T1000 (cell line): Measurements from ENCODE around the gene SSU72.
A peak's percentile ranks its signal among the peaks of the same experiment; 100 is the strongest.
"Not testable (repeated sequence)": the region's sequence is repeated elsewhere in the genome, so short reads cannot be mapped to it uniquely, and the experiment has no call there.

Source experiments
- DNase-seq: peaks from one replicate; lab custom pipeline; 2025; ENCODE audit warnings: mixed read lengths; lab: John Stamatoyannopoulos, UW

The SSU72 gene

DNA sequence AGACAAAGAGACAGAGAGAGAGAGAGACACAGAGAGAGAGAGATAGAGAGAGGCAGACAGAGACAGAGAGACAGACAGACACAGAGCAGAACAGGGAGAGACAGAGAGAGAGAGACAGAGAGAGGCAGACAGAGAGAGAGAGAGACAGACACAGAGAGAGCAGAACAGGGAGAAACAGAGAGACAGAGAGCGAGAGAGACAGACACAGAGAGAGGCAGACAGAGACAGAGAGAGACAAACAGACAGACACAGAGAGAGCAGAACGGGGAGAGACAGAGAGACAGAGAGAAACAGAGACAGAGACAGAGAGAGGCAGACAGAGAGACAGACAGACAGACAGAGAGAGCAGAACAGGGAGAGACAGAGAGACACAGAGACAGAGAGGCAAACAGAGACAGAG is 20.7 kb upstream of the SSU72 start:
- not testable (repeated sequence) for DNase-seq

DNA sequence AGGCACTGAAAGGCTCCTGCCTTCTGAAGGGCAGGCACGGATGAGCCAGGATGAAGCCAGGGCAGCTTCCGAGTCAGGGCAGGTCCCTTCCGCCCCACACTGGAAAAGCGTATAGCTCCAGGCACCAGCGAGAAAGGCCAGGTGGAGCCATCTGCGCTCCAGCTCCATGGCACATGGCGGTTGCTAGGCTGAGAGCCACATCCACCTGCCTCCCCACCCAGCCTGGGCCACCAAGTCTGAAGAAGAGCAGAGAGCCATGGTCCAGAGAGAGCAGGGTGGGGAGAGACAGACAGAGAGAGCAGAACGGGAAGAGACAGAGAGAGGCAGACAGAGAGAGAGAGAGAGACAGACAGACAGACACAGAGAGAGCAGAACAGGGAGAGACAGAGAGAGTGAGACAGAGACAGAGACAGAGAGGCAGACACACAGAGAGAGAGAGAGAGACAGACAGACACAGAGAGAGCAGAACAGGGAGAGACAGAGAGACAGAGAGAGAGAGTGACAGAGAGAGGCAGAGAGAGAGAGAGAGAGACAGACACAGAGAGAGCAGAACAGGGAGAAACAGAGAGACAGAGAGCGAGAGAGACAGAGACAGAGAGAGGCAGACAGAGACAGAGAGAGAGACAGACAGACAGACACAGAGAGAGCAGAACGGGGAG is 20.1 kb upstream of the SSU72 start:
- DNase-seq, result no peak

DNA sequence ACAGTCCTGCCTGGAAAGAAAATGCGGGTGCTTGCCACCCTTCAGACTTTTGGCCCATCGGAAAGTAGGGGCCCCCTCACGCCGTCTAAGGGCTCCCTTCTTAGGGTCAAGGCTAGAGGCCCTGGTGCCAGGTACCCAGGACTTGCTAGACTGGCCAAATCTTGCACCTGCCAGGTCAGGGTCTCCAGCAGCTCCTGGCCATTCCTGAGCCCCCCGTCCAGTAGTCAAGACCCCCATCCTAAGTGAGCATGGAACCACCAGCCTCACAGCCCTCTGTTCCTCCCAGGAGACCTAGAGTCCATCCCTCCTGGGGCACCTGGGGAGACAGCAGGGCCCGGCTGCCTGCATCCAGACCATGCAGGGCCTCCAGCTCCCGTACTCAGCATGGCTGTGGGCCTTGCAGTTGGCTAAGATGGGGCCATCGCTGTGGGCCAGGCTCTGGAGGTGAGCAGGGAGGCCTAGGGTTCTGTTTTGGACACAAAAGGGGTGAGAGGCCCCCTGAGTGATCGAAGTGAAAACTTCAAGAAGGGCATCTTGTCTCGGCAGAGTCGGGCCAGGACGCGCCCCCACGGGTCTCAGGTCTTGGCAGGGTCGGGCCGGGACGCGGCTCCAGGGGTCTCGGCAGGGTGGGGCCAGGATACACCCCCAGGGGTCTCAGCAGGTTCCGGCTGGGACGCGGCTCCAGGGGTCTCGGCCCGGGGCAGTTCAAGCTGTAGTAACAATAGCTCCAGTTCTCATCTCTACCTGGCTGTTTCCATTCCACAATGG is 19.4 kb upstream of the SSU72 start:
- no peak for DNase-seq

DNA sequence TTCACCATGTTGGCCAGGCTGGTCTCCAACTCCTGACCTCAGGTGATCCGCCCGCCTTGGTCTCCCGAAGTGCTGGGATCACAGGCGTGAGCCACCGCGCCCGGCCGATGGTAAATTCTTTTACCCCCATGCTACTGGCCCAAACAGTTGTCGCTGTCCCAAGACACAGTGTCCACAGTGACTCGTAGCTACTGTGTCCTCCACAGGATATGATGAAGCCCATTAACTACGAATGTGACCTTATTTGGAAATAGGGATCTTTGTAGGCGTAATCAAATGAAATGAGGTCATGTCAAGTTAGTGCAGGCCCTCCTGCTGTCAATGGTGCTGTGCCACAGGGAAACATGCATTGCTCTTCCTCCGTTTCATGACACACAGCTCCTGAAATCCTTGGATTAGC is 16.8 kb upstream of the SSU72 start:
- DNase-seq, result no peak

DNA sequence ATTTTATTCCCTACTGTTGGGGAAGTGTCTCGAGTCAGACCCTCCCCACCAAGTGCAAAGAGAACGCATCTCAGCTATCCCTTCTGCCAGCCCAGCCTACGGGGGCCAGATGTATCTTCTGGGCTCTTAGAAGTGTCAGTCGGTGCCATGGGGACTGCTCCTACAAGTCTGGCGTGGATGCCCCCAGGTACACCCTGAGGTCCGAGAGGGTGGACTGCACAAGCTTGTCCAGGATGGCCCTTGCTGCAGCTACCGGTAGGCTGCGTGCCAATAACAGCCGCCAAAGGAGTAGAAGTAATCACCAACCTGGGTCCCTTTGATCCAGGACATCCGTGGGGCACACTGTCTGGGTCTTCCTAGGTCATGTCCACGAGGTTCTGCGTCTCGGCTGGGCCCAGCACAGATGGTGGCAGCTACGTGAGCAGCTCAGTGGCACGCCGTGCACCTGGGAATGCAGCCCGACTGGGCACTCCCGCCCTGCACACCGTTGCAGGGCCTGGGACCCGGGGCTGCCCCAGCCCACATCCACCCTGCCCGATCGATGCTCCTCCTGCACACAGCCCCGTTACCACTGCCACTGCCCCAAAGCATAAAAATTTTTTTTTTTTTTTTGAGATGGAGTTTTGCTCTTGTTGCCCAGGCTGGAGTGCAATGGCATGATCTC is 8.8 kb upstream of the SSU72 start:
- no peak for DNase-seq

DNA sequence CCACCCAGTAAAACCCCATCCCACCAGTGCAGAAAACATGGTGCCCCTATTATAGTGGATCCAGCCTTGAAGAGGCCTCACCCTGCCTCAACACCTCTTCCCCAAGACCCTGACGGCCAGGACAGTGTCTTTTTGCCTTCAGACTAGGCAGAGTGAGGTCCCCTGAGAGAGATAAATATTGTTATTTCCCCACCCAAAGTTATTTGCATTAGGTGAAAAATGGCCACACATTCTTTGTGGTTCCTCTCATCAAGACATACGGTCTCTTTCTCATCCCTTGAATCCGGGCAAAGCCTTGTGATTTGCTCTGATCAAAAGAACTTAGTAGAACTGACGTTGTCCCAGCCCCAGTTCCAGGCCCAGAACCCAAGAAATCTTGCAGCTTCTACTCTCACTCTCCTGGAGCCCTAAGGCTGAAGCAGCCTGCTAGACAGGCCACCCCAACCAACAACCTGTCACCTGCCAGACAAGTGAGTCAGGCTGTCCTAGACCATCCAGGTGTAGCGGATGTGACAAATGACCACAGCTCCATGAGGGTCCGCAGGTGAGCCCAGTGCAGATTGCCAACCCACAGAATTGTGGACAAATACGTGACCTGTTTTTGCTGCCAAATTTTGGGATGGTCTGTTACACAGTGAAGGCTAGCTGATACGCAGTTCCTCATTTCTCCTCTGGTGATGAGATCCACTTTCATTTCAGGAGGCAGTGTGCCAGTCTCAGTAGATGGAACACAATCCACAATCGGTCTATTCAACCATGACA is 8.1 kb upstream of the SSU72 start:
- DNase-seq, result no peak

DNA sequence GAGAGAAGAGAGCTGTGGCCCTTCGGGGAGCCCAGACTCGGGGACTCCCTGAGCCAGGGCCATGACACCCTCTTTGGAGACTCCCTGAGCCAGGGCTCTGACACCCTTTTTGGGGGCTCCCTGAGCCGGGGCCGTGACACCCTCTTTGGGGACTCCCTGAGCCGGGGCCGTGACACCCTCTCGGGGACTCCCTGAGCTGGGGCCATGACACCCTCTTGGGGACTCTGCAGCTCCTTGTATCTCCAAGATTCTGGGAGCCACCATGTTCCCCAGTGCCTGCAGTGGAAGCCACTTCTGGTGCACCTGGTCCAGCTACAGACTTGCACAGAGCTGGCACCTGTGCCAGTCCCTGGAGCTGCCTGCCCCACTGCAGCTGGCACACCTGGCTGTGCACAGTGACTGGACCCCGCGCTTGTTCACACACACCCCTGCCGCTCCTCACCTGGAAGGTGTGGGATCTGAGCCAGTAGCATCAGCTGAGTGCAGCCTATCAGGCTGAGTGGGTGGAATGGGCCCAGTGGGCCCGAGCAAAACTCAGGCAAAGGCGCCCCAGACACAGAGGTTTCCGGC is 3.8 kb upstream of the SSU72 start:
- no peak for DNase-seq

DNA sequence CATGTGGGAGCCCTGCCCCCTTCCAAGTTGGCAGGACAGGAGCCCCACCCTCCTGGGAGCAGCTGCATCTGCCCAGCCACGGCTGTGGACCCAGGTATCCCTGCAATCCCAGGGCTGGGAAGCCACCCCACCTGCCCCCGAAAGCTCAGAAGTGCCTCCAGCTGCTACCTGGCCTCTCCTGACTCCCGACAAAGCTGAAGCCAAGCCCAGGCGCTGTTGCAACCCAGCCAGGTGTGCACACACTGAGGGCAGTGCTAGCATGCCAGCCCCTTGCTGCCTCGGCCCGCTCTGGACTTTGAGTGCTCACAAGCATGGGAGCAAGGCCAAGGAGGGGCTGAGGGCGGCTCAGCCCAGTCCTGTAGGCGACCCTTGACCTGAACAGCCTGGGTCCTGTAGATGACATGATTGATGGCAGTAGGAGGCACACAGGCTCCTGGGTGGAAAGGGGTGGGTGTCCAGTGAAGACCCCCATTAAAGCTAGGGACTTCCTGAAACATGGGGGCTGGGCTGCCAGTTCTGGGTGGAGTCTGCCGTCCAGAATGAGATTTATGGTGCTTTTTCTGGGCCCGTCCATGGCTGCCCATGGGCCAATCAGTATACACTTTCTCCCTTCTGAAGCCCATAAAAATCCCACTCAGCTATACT is 2.8 kb upstream of the SSU72 start:
- no peak for DNase-seq

DNA sequence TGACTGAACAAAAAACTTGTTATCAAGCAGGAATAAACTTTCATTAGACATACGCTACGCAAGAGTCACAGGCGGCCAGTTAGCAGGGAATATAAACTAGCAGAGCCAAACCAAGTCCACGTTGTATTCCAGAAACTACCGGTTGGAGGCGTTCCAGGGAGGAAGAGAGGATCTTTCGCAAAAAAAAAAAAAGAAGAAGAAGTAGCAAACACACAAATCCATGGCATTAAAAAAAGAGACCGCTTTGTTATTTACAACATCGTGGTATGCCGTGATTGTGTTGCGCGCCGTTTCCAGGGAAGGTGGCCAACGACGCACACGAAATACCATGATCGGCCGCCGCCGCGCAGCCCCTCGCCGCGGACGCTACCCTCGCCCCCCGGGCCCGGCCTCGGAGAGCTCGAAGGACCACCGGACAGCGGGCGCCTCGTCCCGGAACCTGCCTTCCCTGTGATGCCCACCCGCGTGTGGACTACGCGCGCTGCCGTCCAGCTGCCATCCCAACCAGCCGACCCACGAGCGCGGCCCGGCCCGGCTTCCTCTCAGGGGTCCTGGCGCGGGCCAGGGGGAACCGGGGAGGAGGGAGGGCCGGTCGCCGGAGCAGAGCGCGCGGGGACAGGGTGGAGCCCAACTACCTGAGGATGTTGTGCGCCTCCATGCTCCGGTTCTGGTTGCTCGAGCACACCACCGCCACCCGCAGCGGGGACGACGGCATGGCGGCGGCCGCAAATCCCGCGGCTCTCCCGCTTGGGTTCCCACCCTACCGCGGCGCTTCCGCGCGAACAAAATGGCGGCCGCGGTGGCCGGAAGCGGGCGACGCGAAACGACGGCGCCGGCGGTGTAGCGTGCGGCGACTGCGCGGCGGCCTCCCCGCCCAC is 581 bp downstream of the SSU72 start:
- DNase-seq, result peak; percentile 84

DNA sequence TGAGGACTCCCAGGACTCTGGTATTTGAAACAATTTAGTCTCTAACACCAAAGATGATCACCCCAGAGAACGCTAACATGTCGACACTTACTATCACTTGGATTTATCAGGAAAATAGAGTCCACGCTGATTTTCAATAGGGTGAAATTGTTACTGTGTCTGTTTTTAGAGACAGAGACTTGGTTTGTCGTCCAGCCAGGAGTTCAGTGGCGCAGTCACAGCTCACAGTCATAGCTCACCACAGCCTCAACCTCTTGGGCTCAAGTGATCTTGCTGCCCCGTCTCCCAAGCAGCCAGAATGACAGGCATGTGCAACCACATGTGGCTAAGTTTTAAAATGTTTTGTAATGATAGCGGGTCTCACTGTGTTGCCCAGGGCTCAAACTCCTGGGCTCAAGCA is 5.3 kb downstream of the SSU72 start:
- DNase-seq, result no peak

DNA sequence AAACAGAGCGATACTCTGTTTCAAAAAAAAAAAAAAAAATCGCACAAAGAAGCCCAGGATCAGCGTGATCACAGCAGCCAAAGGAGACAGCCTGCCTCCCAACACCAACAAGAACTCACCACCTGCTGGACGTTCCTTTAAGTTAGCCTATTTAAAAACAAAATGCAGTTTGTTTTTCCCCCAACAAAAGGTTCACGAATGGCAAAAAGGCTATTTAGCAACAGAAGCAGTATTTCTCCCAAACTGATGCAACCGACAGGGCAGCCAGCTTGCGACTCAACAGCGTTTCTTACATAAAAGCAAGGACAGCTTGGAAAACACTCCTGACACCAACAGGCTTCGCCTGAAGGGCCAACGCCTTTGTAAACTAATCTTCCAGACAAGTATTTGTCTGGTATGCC is 6.8 kb downstream of the SSU72 start:
- DNase-seq, result no peak

DNA sequence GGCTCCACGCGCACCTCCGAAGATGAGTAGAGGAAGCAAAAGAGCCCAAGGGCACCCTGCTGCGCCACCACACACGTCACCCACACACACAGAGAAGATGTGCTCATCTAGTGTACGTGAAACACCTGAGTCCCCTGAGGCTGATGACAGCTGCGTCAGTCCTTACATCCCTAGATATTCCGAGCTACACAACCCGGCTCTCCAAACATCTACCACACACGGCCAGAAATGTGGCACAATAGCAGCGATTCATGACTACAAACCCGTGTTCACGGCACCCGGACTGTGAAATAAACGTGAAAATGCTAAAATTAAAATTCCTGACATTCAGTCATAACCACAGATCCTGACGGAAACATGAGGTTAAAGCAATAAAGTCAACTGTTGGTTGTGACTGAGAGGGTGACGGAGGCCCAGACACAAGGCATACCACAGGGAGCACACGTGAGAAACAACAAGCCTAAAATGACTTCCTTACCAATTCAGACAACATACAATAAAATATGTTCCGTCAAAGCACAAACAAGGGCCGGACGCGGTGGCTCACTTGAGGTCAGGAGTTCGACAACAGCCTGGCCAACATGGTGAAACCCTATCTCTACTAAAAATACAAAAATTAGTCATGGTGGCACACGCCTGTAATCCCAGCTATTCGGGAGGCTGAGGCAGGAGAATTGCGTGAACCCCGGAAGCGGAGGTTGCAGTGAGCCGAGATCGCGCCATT is 7.3 kb downstream of the SSU72 start:
- DNase-seq, result no peak

DNA sequence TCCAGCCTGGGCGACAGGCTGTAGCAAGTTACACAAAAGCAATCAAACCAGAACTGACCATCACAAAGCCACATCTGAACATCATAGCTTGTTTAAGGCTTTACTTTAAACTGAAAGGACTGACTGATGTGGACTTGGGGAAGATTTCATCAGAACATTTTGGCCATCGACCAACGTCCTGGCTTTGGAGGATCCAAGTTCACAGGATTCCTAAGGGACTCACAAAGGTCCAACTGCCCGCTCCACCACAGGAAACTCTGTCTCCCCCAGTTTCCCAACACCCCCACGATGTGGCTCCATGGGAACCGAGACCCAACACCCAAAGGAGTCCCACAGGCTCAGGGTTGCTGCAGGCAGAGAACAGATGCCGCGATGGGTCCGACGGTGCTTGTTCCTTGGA is 9.3 kb downstream of the SSU72 start:
- DNase-seq, result no peak

DNA sequence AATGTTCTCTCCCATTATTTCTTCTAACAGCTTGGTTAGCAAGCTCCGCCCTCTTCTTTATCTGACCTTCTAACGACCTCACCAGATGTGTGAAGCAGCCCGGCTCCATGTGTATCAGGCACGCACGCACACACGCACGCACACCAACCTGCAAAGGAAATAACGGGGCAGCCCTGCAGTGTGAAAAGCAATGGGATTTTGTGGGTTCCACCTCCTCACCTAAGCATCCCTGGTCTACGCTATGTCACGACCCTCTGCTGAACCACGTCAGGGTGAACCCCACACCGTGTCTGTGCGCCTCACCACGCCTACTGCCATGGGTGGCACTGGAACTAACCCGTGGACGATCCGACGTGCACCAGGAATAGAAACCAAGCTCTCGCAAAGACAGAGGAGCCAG is 10.4 kb downstream of the SSU72 start:
- no peak for DNase-seq

DNA sequence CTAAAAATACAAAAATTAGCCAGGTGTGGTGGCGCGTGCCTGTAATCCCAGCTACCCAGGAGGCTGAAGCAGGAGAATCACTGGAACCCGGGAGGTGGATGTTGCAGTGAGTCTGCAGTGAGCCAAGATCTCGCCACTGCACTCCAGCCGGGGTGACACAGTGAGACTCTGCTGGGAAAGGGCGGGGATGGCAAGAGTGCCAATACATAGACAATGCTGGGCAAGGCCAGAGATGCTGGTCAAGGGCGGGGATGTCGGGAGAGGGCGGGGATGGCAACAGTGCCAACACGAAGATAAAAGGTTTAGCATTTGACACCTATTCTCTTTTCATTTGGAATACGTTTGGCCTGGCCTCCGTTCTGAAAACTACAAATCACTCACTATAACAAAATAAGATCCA is 11.0 kb downstream of the SSU72 start:
- no peak for DNase-seq

DNA sequence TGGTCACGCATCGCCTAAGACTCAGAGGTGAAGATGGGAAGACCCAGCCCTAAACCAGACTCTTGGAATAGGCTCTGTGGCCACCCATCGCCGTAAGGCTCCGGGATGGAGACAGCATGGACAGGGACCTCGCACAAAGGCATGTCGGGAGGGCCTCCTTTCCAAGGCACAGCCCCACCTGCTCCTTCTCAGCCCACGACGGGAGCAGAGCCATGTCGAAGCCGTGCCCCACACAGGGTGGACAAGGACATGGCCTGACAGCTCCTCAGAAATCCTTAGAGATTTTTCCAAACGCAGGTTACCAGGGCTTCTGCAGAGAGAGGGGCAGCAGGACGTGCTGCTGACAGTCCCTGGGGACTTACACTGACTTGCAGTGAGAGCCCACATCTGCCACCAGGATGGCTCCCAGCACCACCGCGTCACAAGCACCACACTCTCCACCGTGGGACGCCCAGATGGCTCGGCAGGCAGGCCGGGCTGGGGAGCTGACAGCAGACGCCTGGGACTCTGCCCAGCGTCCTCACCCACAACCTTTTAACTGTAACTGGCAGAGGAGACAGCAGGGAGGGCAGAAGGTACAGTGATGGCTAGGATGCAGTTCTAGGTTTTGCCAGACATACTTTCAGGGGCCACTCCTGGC is 12.0 kb downstream of the SSU72 start:
- no peak for DNase-seq

DNA sequence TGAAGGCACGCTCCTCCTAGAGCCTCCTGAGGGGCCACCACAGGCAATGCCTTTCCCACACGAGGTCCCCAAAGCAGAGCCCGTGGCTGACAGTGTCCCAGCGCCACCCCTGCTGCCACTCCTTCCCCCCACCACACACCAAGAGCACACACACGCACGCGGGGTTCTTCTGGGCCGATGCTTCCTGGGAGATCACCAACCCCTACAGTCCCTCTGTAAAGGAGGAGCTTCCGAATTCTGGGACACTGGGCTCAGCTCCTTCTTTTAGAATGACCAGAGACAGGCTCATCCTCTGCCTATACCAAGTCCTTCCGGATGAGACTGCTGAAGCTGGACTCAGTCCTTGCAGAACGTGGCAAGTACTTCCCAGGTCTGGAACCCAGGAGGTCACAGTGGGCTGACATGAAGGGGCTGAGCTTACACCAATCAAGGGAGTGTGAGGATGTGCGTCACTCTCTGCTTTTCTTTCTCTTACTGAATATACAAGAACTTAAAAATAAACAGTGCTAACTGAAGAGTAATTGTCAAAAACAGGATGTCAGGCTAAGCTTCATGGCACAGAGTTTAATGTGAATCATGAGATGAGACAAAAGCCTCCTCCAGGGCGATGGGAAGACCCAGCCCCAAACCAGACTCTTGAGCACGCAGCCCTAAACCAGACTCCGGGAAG is 12.7 kb downstream of the SSU72 start:
- no peak for DNase-seq

DNA sequence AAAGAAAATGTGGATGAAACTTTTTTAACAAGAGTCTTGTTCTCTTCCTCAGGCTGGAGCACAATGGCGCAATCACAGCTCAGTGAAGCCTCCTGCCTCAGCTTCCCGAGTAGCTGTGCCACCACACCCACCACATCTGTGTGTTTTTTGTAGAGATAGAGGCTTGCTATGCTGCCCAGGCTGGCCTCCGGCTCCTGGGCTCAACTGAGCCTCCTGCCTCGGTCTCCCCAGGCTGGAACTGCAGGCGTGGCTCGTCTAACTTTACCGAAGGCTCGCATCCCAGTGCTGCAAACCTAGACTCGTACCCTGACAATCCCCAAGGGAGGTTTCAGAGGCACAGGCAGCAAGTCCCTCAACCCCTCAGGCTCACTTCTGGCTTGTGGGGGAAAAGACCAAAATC is 14.5 kb downstream of the SSU72 start:
- no peak for DNase-seq

DNA sequence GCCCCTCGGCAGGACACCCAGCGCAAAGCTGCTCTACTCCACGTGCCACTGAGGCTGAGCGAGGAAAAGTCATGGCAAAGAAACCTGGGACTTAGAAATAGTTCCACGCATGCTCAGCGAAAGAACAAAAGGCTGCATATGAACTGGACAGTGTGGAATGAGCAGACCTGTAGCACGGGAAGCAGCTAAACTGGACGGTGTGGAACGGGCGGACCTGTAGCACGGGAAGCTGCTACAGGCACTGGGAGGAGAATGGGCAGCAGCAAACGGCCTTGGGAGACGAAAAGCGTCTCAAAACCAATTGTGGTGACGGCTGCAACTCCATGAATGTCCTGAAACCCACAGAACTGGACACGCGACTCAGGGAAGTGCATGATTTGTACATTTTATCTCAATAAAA is 15.6 kb downstream of the SSU72 start:
- DNase-seq, result no peak
